Measurements from ENCODE around the gene SAG.

Gene SAG

GRCh38 chr2:233301248-233301647 is 6.4 kb upstream of the SAG start:
- DNase-seq (ENCODE audit: low read depth): no peak
- no peak for TF ChIP-seq CTCF (IDR thresholded peaks at IDR 0.05; ENCODE audit: low read length, missing control alignments)
- no peak overlapping the region for H3K4me3 ChIP-seq (replicated peaks; ENCODE audit: low read depth, low read length)

GRCh38 chr2:233301811-233302210 is 5.8 kb upstream of the SAG start:
- DNase-seq (ENCODE audit: low read depth): no peak
- no peak overlapping the region for H3K4me3 ChIP-seq (replicated peaks; ENCODE audit: low read depth, low read length)
- no peak for TF ChIP-seq CTCF (IDR thresholded peaks at IDR 0.05; ENCODE audit: low read length, missing control alignments)

GRCh38 chr2:233303252-233303651 is 4.4 kb upstream of the SAG start:
- no peak for TF ChIP-seq CTCF (IDR thresholded peaks at IDR 0.05; ENCODE audit: low read length, missing control alignments)
- H3K4me3 ChIP-seq (replicated peaks; ENCODE audit: low read depth, low read length): no peak overlapping the region
- DNase-seq (ENCODE audit: low read depth): no peak

GRCh38 chr2:233311241-233311926 is 3.8 kb downstream of the SAG start:
- no peak for DNase-seq (ENCODE audit: low read depth)
- TF ChIP-seq CTCF (IDR thresholded peaks at IDR 0.05; ENCODE audit: low read length, missing control alignments): no peak
- no peak overlapping the region for H3K4me3 ChIP-seq (replicated peaks; ENCODE audit: low read depth, low read length)

GRCh38 chr2:233312874-233313273 is 5.3 kb downstream of the SAG start:
- DNase-seq (ENCODE audit: low read depth): no peak
- H3K4me3 ChIP-seq (replicated peaks; ENCODE audit: low read depth, low read length): no peak overlapping the region
- no peak for TF ChIP-seq CTCF (IDR thresholded peaks at IDR 0.05; ENCODE audit: low read length, missing control alignments)

- no peak overlapping the region for H3K4me3 ChIP-seq (replicated peaks; ENCODE audit: low read depth, low read length)
- TF ChIP-seq CTCF (IDR thresholded peaks at IDR 0.05; ENCODE audit: low read length, missing control alignments): no peak
- DNase-seq (ENCODE audit: low read depth): no peak
Measured at GRCh38 chr2:233314180-233314925, 6.7 kb downstream of the SAG start.

Data from fibroblast of pulmonary artery (primary cell).